Pancreas (tissue), 10 donors: ENCODE data around the gene PLEKHA8. TPM values are rescaled to one million over a fixed set of nuclear protein-coding genes. Genes with fewer than 3 reads are reported as not detected.
A peak's percentile ranks its signal among the peaks of the same experiment; 100 is the strongest.

Experiments
- ATAC-seq, 4 donors: fragments of 200-7000 bp; cut with Tn5 transposase; one replicate each; pipeline versions ENCODE4 v1.8.0 to v1.9.1; 2020; ENCODE audit warnings: mild to moderate bottlenecking in 4 of 4, moderate library complexity in 4 of 4
- DNase-seq, 6 donors: peaks; one replicate each; pipeline ENCODE4 v3.0.0-alpha.2; 2020
- FAIRE-seq: peaks from 2 replicates; lab custom pipeline; 2012; peaks lifted over from hg19 to GRCh38; lab: Jason Lieb, UNC
- H3K27ac ChIP-seq, 4 donors: fragments of 200-600 bp; sonication (generic); 1 replicate in 3 of 4; 2 replicates in 1 of 4; pipeline versions ENCODE4 v1.5.0 to v1.8.0; 2020
- H3K27me3 ChIP-seq, 4 donors: fragments of 200-600 bp; one replicate each; pipeline ENCODE4 v1.8.0; 2021
- H3K36me3 ChIP-seq, 3 donors: fragments of 200-600 bp; sonication (generic) in 1 of 3; one replicate each; pipeline versions ENCODE4 v1.5.0 to v1.8.0; 2020 to 2021
- H3K4me1 ChIP-seq, 3 donors: fragments of 200-600 bp; one replicate each; pipeline ENCODE4 v1.8.0; 2021
- H3K4me3 ChIP-seq, 4 donors: fragments of 200-600 bp; sonication (generic) in 2 of 4; one replicate each; pipeline versions ENCODE4 v1.5.0 to v1.8.0; 2020 to 2021
- H3K9me3 ChIP-seq, 4 donors: fragments of 200-600 bp; one replicate each; pipeline ENCODE4 v1.8.0; 2021
- CTCF ChIP-seq, 4 donors: fragments of 200-600 bp; sonication (generic) in 3 of 4; IDR thresholded peaks; one replicate each; pipeline versions ENCODE4 v1.5.0 to v1.8.0; 2021; ENCODE audit warnings: antibody characterized with exemption in 4 of 4
- WGBS, 2 donors: extraction: QIAGEN DNeasy Blood & Tissue Kit; methylation state at CpG; one replicate each; pipeline ENCODE4 v1.1.7; 2013; 5-methylcytosine and 5-hydroxymethylcytosine counted together
- intact Hi-C, 3 donors: fragments of 100-400 bp; cut with DNase I; formaldehyde crosslinking; loops; one replicate each; pipeline versions ENCODE4 v1.11.1 to v1.14.2; 2022
- polyA plus RNA-seq, 2 donors: library from polyadenylated mRNA; stranded (reverse); fragments of 200-250 nt; gene quantifications; one replicate each; pipeline ENCODE4 v1.2.3, GENCODE V29; 2013
- total RNA-seq, 6 donors: library from RNA; stranded (reverse); fragmentation: NEBNext Ultra II Directional in 4 of 6; extraction: Animal tissue kit (Norgen Biotek cat#: 25700) in 4 of 6; gene quantifications; one replicate each; pipeline versions ENCODE4 v1.2.1 to v1.2.4, GENCODE V29; 2021 to 2023
- donor health status: healthy with polysubstance abuse.
- donor health status: DM: no; HTN: no; CAD: no; lungs with moderate emphysema.
- donor health status: DM: no; HTN: no; CAD: no.
- donor health status: control.
- donor health status: control.
- donor health status: Bipolar disorder and iron deficiency.
- donor health status: DM: yes; HTN: yes; CAD: no.
- donor health status: DM: no; HTN: no; CAD: no.
- donor health status: DM: no; HTN: no; CAD: no.
- donor health status: DM: yes; HTN: yes; CAD: no.

PLEKHA8 gene
- total and polyA plus RNA-seq, 8 donors = 1.7 to 9.7 (median 4.3) TPM

DNA sequence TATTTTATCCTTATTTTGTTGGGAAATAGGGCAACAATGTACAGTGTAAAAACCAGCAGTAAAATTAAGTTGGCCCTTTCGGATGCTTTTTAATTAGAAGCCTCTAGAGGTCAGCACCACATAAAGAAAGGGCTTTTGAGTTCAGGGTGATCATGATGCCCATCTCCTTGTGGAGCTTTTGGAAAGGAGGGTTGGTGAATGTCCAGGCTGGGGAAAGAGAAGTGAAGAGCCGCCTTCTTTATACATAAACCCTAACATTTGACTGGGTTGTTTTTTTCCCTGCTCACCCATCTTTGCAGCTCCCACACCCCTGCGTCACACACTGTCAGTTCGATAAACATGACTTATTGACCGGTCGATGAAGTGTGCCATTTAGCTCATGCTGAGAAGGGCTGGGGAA is 136.4 kb downstream of the PLEKHA8 start:
- peaks cover 6 to 18% (median 10%) of the 10 kb centered on the region in 3 donors for H3K4me1 ChIP-seq
- FAIRE-seq (no peak), ATAC-seq (peak; percentile 59 to 79 (median 76)), DNase-seq (no peak)
- H3K27me3 ChIP-seq = no peaks in the 10 kb centered on the region
- 53 to 64% methylated on average over 6 of the region's 6 CpGs for WGBS, 2 donors
- intact Hi-C loops = loop anchor here in 2 of 3 donors (10.0 kb wide), 3 partner anchors 110 to 400 kb away; no protein-coding TSS in a partner anchor
- H3K27ac ChIP-seq = no peak overlapping the region
- H3K36me3 ChIP-seq = no peaks in the 10 kb centered on the region
- H3K4me3 ChIP-seq = no peak overlapping the region
- TF ChIP-seq CTCF (IDR thresholded peaks at IDR 0.05) = peak in 3 of 4 donors; percentile 24 to 37 (median 32)
- H3K9me3 ChIP-seq = no peaks in the 10 kb centered on the region

GRCh38 chr7:30165590-30165989 is 137.4 kb downstream of the PLEKHA8 start:
- Histone ChIP-seq H3K36me3 (no peaks in the 10 kb centered on the region), H3K4me1 (peaks cover 6 to 13% (median 10%) of the 10 kb centered on the region in 3 donors), H3K27me3 (no peaks in the 10 kb centered on the region), H3K27ac (no peak overlapping the region), H3K4me3 (no peak overlapping the region), H3K9me3 (no peaks in the 10 kb centered on the region)
- ATAC-seq (peak in 3 of 4 donors; percentile 17 to 46 (median 35)), FAIRE-seq (no peak), DNase-seq (no peak)
- intact Hi-C loops = loop anchor here in 2 of 3 donors (5.0 to 10.0 kb wide), 4 partner anchors 109 to 399 kb away; no protein-coding TSS in a partner anchor
- WGBS, 2 donors = 54 to 63% methylated on average over 3 of the region's 3 CpGs
- TF ChIP-seq CTCF (IDR thresholded peaks at IDR 0.05) = no peak

DNA sequence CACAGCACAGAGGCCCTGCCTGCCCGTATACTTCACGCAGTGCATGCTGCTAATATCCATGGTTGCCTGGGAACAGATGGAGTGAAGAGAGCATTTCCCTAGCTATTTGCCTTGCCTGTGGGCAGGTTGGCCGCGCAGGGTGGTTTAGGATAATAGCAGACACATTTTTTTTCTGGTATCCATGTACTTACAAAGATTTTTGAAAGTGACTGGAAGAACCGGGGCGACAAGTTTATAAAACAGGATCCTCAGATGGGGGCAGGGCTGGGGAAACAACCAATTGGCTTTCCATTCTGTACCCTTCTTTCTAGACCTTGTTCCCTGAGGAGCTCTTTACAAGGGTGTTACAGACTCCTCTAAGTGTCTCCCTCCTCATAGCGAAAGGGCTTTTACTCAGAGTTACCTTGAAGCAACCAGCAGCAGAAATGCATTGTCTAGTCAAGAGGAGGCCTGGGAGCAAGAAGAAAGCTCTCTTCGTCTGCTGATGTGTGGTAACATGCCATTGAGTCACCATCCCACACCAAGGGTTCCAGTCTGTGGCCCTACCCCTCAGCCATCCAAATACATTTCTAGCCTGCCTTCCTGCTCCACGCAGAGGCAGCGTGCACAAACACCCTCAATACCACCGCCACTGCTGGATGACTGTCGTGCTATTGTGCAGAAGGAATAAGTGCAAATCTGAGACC is 138.1 kb downstream of the PLEKHA8 start:
- DNase-seq = no peak
- peaks cover 6 to 13% (median 10%) of the 10 kb centered on the region in 3 donors for H3K4me1 ChIP-seq

DNA sequence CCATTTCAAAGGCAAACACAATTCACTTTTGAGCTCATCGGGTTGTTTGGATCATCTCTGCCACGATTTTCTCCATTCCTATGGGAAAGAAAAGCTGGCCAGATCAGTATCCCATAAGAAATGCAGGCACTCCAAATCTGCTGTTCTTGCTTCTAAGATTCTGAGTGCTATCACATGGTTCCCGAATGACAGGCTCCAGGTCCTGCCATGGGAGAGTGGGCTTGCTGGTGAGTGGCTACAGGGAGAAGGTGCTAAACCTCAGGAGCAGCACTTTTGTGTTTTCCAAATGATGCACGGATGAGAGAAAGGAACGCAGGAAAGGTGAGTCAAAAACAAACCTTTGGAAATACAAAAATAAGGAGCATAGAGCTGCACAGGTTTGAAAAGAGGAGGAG is 138.6 kb downstream of the PLEKHA8 start:
- Histone ChIP-seq H3K9me3 (no peaks in the 10 kb centered on the region), H3K27ac (no peak overlapping the region), H3K4me1 (peaks cover 6 to 13% (median 10%) of the 10 kb centered on the region in 3 donors), H3K4me3 (no peak overlapping the region), H3K27me3 (no peaks in the 10 kb centered on the region), H3K36me3 (no peaks in the 10 kb centered on the region)
- FAIRE-seq = no peak
- 83 to 92% methylated on average over 5 of the region's 5 CpGs for WGBS, 2 donors
- intact Hi-C loops = loop anchor here in 2 of 3 donors (5.0 to 10.0 kb wide), 4 partner anchors 108 to 398 kb away; no protein-coding TSS in a partner anchor
- TF ChIP-seq CTCF (IDR thresholded peaks at IDR 0.05) = no peak
- no peak for ATAC-seq
- DNase-seq = no peak

More for the DNA sequence above, 138.1 kb downstream of the PLEKHA8 start:
- no peaks in the 10 kb centered on the region for H3K9me3 ChIP-seq
- no peaks in the 10 kb centered on the region for H3K36me3 ChIP-seq
- no peak overlapping the region for H3K4me3 ChIP-seq
- no peak for TF ChIP-seq CTCF (IDR thresholded peaks at IDR 0.05)
- no peaks in the 10 kb centered on the region for H3K27me3 ChIP-seq
- ATAC-seq = peak; percentile 23 to 68 (median 46)
- 70 to 75% methylated on average over 12 of the region's 12 CpGs for WGBS, 2 donors
- FAIRE-seq = no peak
- intact Hi-C loops = loop anchor here in 2 of 3 donors (5.0 to 10.0 kb wide), 4 partner anchors 109 to 399 kb away; no protein-coding TSS in a partner anchor
- H3K27ac ChIP-seq = no peak overlapping the region
